Measurements from ENCODE around the gene CMAS. TPM values are rescaled to one million over a fixed set of nuclear protein-coding genes. Genes with fewer than 3 reads are reported as not detected.
A peak's percentile ranks its signal among the peaks of the same experiment; 100 is the strongest.

CMAS gene
- total RNA-seq, 2 experiments from 2014 or later: 37.5 to 39.3 TPM

GRCh38 chr12:22032732-22033131 lies 13.3 kb upstream of the CMAS start:
- no peak for DNase-seq
- Mint-ChIP-seq H3K27me3 (no peaks in the 10 kb centered on the region), H3K36me3 (ENCODE audit: low read depth) (no peaks in the 10 kb centered on the region), H3K27ac (no peak overlapping the region), H3K4me3 (no peak overlapping the region), H3K4me1 (no peaks in the 10 kb centered on the region), H3K9me3 (no peaks in the 10 kb centered on the region)
- ChIA-PET POLR2A (no interaction called here), CTCF (no interaction called here)

GRCh38 chr12:22034709-22035506 lies 11.1 kb upstream of the CMAS start:
- POLR2A ChIA-PET: interaction anchor here (0.9 kb wide), 1 partner anchor 12 kb away, joined by 5 read pairs; the partner anchor contains the start of gene CMAS
- Mint-ChIP-seq H3K4me1 (no peaks in the 10 kb centered on the region), H3K27me3 (no peaks in the 10 kb centered on the region), H3K27ac (no peak overlapping the region), H3K9me3 (no peaks in the 10 kb centered on the region), H3K4me3 (no peak overlapping the region), H3K36me3 (ENCODE audit: low read depth) (no peaks in the 10 kb centered on the region)
- CTCF ChIA-PET: no interaction called here
- no peak for DNase-seq

DNA sequence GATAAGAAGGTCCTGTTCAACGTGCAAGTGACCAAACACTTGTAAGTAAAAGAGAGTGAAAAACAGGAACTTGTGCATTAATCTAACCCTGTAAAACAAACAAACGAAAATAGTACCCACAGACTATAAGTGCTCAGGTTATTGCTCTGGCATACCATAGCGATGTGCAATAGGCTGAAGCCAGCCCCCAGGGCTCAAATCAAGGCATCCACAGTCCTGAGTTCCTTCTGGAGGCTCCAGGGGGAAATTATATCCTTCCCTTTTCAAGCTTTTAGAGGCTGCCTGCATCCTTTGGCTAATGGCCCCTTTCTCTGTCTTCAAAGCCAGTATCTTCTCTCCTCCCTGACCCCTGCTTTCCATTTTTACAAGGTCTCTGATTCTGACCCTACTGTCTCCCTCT lies 8.1 kb upstream of the CMAS start:
- peaks cover 2% of the 10 kb centered on the region for H3K27me3 Mint-ChIP-seq
- H3K27ac Mint-ChIP-seq: no peak overlapping the region
- H3K4me1 Mint-ChIP-seq: peaks cover 8% of the 10 kb centered on the region
- POLR2A ChIA-PET: no interaction called here
- H3K36me3 Mint-ChIP-seq (ENCODE audit: low read depth): no peaks in the 10 kb centered on the region
- CTCF ChIA-PET: no interaction called here
- H3K9me3 Mint-ChIP-seq: no peaks in the 10 kb centered on the region
- DNase-seq: no peak
- no peak overlapping the region for H3K4me3 Mint-ChIP-seq

- Mint-ChIP-seq H3K36me3 (ENCODE audit: low read depth) (no peaks in the 10 kb centered on the region), H3K4me1 (peaks cover 8% of the 10 kb centered on the region), H3K4me3 (no peak overlapping the region), H3K27me3 (peaks cover 2% of the 10 kb centered on the region), H3K27ac (no peak overlapping the region), H3K9me3 (no peaks in the 10 kb centered on the region)
- ChIA-PET POLR2A (no interaction called here), CTCF (no interaction called here)
- DNase-seq: no peak
Measured at GRCh38 chr12:22038734-22039133, 7.3 kb upstream of the CMAS start.

DNA sequence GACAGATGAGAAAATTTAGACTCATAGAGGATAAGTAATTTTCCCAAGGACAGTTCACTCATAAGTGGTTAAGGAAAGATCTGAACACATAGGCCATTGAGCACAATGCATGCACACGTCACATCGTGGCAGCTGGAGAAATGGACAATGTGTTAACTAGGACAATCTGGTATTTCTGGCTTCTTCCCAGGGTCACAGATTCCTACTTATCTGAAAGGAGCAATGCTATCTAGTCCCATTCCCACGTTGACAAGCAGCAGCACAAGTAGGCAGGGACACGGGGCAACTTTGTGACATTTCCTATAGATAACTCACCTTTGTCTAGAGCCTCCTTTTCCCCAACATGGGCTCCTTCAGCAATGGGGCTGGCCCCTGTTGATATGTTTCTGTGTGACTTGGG lies 6.7 kb upstream of the CMAS start:
- Mint-ChIP-seq H3K27ac (no peak overlapping the region), H3K27me3 (peaks cover 2% of the 10 kb centered on the region), H3K9me3 (no peaks in the 10 kb centered on the region), H3K36me3 (ENCODE audit: low read depth) (no peaks in the 10 kb centered on the region), H3K4me3 (no peak overlapping the region), H3K4me1 (peaks cover 8% of the 10 kb centered on the region)
- ChIA-PET CTCF (no interaction called here), POLR2A (no interaction called here)
- DNase-seq: no peak

DNA sequence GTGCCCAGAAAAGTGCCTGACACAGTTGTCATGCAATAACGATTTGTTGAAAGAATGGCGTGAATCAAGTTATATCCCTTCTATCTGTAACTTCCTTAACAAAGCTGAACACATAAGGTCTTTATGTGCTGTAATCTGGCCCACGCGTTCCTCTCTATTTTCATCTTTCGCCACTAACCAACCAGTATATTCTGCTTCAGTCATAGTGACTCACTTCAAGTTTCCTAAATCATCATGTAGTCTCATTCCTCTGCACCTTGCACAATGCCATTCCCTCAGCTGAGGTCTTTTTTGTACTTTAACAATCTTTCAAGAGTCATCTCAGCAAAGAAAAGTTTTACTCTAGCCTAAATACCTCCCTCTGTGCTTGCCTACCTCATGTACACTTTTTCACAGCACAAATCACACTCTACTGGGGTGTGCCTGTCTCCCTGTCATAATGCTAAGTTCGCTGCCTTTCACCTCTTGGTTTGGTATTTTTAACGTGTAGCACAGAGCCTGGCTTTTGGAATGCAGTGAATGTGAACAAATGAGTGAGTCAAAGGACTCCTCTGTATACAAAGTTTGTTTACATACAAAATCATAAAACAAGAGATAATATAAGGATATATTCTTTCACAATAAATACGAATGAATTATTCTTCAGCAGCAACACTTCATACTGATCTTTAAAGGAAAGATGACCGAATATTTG lies 2.9 kb upstream of the CMAS start:
- peaks cover 2% of the 10 kb centered on the region for H3K27me3 Mint-ChIP-seq
- H3K27ac Mint-ChIP-seq: no peak overlapping the region
- ChIA-PET CTCF (no interaction called here), POLR2A (no interaction called here)
- no peak for DNase-seq
- H3K9me3 Mint-ChIP-seq: no peaks in the 10 kb centered on the region
- peaks cover 22% of the 10 kb centered on the region for H3K4me1 Mint-ChIP-seq
- no peak overlapping the region for H3K4me3 Mint-ChIP-seq
- no peaks in the 10 kb centered on the region for H3K36me3 Mint-ChIP-seq (ENCODE audit: low read depth)

GRCh38 chr12:22043943-22044342 lies 2.1 kb upstream of the CMAS start:
- no peak overlapping the region for H3K27ac Mint-ChIP-seq
- H3K36me3 Mint-ChIP-seq (ENCODE audit: low read depth): peaks cover 5% of the 10 kb centered on the region
- no peak overlapping the region for H3K4me3 Mint-ChIP-seq
- H3K27me3 Mint-ChIP-seq: peaks cover 2% of the 10 kb centered on the region
- no peak for DNase-seq
- H3K4me1 Mint-ChIP-seq: peaks cover 27% of the 10 kb centered on the region
- POLR2A ChIA-PET: no interaction called here
- H3K9me3 Mint-ChIP-seq: no peaks in the 10 kb centered on the region
- CTCF ChIA-PET: no interaction called here

DNA sequence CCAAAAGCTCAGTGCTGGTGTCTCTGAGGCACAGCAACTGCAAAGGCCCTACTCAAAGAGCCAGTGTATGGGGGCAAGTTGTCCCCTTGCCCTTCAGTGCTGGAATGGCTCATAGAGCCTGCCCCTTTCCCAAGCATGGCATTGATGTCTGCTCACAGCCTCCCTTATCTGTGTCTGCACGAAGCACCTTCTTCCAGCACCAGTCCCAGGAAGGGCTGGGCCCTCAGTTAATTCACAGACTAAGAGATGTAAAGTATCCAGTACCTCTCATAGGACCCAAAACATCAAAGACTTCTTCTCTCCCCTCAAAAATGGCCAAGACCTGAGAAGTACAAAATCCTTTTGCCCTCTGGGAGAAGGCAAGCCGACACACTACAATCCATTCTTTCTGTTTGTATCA lies 1.6 kb upstream of the CMAS start:
- no peak for DNase-seq
- CTCF ChIA-PET: no interaction called here
- H3K27me3 Mint-ChIP-seq: peaks cover 2% of the 10 kb centered on the region
- peaks cover 31% of the 10 kb centered on the region for H3K4me1 Mint-ChIP-seq
- H3K36me3 Mint-ChIP-seq (ENCODE audit: low read depth): peaks cover 10% of the 10 kb centered on the region
- H3K27ac Mint-ChIP-seq: no peak overlapping the region
- H3K4me3 Mint-ChIP-seq: no peak overlapping the region
- POLR2A ChIA-PET: no interaction called here
- no peaks in the 10 kb centered on the region for H3K9me3 Mint-ChIP-seq

DNA sequence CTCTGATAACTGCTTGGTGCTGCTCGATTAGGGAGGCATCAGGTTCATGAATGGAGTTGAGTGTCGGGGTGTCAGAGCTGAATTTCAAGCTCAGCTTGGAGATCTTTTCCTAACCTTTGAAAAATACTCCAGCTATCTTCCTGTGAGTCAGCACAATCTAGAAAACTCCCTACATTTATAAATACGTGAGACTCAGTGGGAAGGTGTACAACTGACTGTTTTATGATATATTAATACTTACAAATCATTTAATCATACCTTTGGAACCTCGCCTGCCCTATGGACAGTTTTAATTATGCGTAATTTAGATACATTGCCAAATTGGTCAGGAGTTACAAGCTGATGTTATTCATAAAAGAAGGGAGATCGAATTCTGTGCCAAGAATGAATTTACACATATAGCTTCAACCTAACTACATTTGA lies 961 bp downstream of the CMAS start:
- peaks cover 15% of the 10 kb centered on the region for H3K36me3 Mint-ChIP-seq (ENCODE audit: low read depth)
- ChIA-PET POLR2A (interaction anchor here (0.9 to 2.1 kb wide), 10 partner anchors 9 to 581 kb away, joined by 4 to 11 read pairs (median 6); partner anchors contain the start of genes C2CD5 and LDHB), CTCF (interaction anchor here (0.9 to 1.7 kb wide), 8 partner anchors 9 to 412 kb away, joined by 3 to 7 read pairs (median 4); no protein-coding TSS in a partner anchor)
- peaks cover 30% of the 10 kb centered on the region for H3K4me1 Mint-ChIP-seq
- no peak for DNase-seq
- no peaks in the 10 kb centered on the region for H3K9me3 Mint-ChIP-seq
- no peaks in the 10 kb centered on the region for H3K27me3 Mint-ChIP-seq
- peak overlapping the region; percentile 79 for H3K27ac Mint-ChIP-seq
- peak overlapping the region; percentile 97 for H3K4me3 Mint-ChIP-seq

GRCh38 chr12:22047494-22047893 lies 1.5 kb downstream of the CMAS start:
- Mint-ChIP-seq H3K4me3 (no peak overlapping the region), H3K9me3 (no peaks in the 10 kb centered on the region), H3K27ac (no peak overlapping the region), H3K27me3 (no peaks in the 10 kb centered on the region), H3K36me3 (ENCODE audit: low read depth) (peaks cover 15% of the 10 kb centered on the region), H3K4me1 (peaks cover 25% of the 10 kb centered on the region)
- ChIA-PET POLR2A (interaction anchor here (0.9 to 2.1 kb wide), 7 partner anchors 9 to 581 kb away, joined by 4 to 11 read pairs (median 5); partner anchors contain the start of gene C2CD5), CTCF (interaction anchor here (1.1 to 1.7 kb wide), 4 partner anchors 53 to 391 kb away, joined by 3 to 7 read pairs (median 4); no protein-coding TSS in a partner anchor)
- no peak for DNase-seq

DNA sequence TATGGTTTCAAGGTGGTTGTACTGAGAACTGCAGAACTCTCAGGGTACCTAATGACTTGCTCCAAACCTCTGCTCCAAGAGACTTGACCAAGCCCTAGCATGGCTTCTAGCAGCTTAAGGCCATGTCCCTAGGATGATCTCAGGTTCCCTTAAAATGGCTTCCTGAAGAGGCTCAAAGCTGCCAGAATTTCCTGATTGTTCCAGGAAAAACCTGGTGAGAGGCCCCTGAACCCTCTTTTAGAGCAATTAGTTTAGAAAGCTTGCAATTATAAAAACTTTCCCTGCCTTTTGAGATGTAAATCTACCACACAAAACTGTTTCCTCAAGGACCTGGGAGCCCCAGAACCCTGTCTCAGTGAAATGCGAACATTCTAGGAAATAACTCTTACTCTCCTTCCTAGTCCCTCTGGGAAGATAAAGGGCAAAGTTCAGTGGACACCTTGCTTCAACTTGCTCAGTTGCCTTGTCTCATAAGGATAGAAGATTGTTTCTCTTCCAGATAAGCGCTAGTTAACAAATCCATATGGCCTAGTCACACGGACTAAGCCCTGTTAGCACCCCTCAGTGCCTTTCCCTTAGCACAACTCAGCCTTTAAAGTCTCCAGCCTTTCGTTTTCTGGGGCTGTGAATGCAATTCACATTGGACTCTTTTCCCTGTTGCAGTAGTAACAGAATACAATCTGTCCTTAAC lies 2.5 kb downstream of the CMAS start:
- ChIA-PET POLR2A (no interaction called here), CTCF (no interaction called here)
- H3K9me3 Mint-ChIP-seq: no peaks in the 10 kb centered on the region
- peaks cover 25% of the 10 kb centered on the region for H3K4me1 Mint-ChIP-seq
- DNase-seq: no peak
- no peak overlapping the region for H3K4me3 Mint-ChIP-seq
- H3K27me3 Mint-ChIP-seq: no peaks in the 10 kb centered on the region
- H3K36me3 Mint-ChIP-seq (ENCODE audit: low read depth): peaks cover 15% of the 10 kb centered on the region
- H3K27ac Mint-ChIP-seq: no peak overlapping the region

GRCh38 chr12:22050078-22050477 lies 4.1 kb downstream of the CMAS start:
- Mint-ChIP-seq H3K36me3 (ENCODE audit: low read depth) (peaks cover 15% of the 10 kb centered on the region), H3K27ac (no peak overlapping the region), H3K4me3 (no peak overlapping the region), H3K27me3 (no peaks in the 10 kb centered on the region), H3K4me1 (peaks cover 25% of the 10 kb centered on the region), H3K9me3 (no peaks in the 10 kb centered on the region)
- POLR2A ChIA-PET: no interaction called here
- no peak for DNase-seq
- CTCF ChIA-PET: no interaction called here

- ChIA-PET POLR2A (no interaction called here), CTCF (interaction anchor here (0.5 kb wide), 1 partner anchor 361 kb away, joined by 3 read pairs; no protein-coding TSS in a partner anchor)
- Mint-ChIP-seq H3K9me3 (no peaks in the 10 kb centered on the region), H3K27me3 (no peaks in the 10 kb centered on the region), H3K4me3 (no peak overlapping the region), H3K4me1 (peaks cover 25% of the 10 kb centered on the region), H3K27ac (no peak overlapping the region), H3K36me3 (ENCODE audit: low read depth) (peaks cover 17% of the 10 kb centered on the region)
- no peak for DNase-seq
Measured at GRCh38 chr12:22051114-22051698, 5.2 kb downstream of the CMAS start.

All from activated CD4-positive, alpha-beta memory T cell treated with anti-CD3 and anti-CD28 coated beads, Interleukin-2, amount 10 ng/mL, durations not matched to agents 7 days and 5 days (primary cell).